Measurements from ENCODE around the gene NEGR1.

- TF ChIP-seq, protein P1, sequence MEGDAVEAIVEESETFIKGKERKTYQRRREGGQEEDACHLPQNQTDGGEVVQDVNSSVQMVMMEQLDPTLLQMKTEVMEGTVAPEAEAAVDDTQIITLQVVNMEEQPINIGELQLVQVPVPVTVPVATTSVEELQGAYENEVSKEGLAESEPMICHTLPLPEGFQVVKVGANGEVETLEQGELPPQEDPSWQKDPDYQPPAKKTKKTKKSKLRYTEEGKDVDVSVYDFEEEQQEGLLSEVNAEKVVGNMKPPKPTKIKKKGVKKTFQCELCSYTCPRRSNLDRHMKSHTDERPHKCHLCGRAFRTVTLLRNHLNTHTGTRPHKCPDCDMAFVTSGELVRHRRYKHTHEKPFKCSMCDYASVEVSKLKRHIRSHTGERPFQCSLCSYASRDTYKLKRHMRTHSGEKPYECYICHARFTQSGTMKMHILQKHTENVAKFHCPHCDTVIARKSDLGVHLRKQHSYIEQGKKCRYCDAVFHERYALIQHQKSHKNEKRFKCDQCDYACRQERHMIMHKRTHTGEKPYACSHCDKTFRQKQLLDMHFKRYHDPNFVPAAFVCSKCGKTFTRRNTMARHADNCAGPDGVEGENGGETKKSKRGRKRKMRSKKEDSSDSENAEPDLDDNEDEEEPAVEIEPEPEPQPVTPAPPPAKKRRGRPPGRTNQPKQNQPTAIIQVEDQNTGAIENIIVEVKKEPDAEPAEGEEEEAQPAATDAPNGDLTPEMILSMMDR (IDR thresholded peaks at IDR 0.05), result no peak
- no peak for TF ChIP-seq POLR2A (IDR thresholded peaks at IDR 0.05)
Observed at GRCh38 chr1:72271555-72272085, 10.7 kb downstream of the NEGR1 start.

Data from testis (tissue), 2 donors.